Mucosa of stomach (tissue), 1 donor: ENCODE results near the gene FXYD6.
A peak's percentile ranks its signal among the peaks of the same experiment; 100 is the strongest.

ENCODE experiments used
- H3K27me3 ChIP-seq: one replicate; pipeline ENCODE4 v1.7.0; 2013; ENCODE audit warnings: mild to moderate bottlenecking, low read length; ENCODE audit not compliant: control insufficient read depth, insufficient read depth
- H3K36me3 ChIP-seq: one replicate; pipeline ENCODE4 v1.7.0; 2013; ENCODE audit warnings: low read length; ENCODE audit not compliant: control insufficient read depth, insufficient read depth
- H3K4me1 ChIP-seq: one replicate; pipeline ENCODE4 v1.7.0; 2013; ENCODE audit warnings: mild to moderate bottlenecking, low read length; ENCODE audit not compliant: control insufficient read depth, insufficient read depth
- H3K4me3 ChIP-seq: one replicate; pipeline ENCODE4 v1.7.0; 2013; ENCODE audit warnings: low read length
- H3K9ac ChIP-seq: one replicate; pipeline ENCODE4 v1.7.0; 2013; ENCODE audit warnings: mild to moderate bottlenecking, low read length, moderate library complexity
- H3K9me3 ChIP-seq: one replicate; pipeline ENCODE4 v1.7.0; 2013; ENCODE audit warnings: mild to moderate bottlenecking, low read length, moderate library complexity; ENCODE audit not compliant: control insufficient read depth
- donor health status: Pancreatic carcinoma.

Gene FXYD6

GRCh38 chr11:117908959-117909610 lies 32.6 kb upstream of the FXYD6 start:
- no peaks in the 10 kb centered on the region for H3K27me3 ChIP-seq
- H3K4me3 ChIP-seq = no peak overlapping the region
- no peaks in the 10 kb centered on the region for H3K9me3 ChIP-seq
- no peaks in the 10 kb centered on the region for H3K36me3 ChIP-seq
- no peak overlapping the region for H3K9ac ChIP-seq
- peaks cover 10% of the 10 kb centered on the region for H3K4me1 ChIP-seq

DNA sequence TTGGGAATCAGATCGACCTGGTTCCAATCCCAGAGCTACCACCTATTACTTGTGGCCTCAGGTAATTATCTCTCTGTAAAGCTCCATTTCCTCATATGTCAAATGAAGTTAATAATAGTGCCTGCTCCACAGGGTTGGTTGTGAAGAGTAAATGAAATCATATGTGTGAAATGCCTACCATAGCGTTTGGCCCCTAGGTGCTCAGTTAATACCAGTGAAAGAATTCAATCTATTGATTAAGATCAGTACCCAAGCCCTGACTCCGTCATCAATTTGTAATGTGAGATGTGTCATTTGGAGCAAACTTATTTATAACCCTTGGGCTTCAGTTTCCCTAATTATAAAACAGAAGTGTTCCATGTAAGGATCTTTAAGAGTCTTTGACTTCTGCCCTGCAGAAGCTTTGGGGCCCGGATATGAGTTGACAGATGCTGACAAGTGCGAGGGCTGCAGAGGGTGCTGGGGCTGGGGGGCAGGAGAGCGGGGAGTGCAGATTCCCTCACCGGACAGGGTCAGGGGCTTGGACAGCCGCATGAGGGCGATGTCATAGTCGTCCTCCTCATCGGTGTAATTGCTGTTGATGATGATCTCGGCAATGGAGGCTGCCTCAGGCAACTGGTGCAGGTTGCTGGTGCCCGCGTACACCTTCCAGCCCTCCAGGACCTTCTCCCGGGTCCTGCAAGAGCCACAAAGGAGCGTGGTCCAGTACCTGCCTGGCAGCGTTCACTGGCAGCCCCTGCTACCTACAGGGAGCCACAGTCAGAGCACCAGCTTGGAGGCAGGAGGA lies 31.8 kb upstream of the FXYD6 start:
- Histone ChIP-seq H3K36me3 (no peaks in the 10 kb centered on the region), H3K9me3 (no peaks in the 10 kb centered on the region), H3K9ac (no peak overlapping the region), H3K27me3 (no peaks in the 10 kb centered on the region), H3K4me1 (peaks cover 10% of the 10 kb centered on the region), H3K4me3 (no peak overlapping the region)

- peaks cover 10% of the 10 kb centered on the region for H3K4me1 ChIP-seq
- no peaks in the 10 kb centered on the region for H3K27me3 ChIP-seq
- peak overlapping the region; percentile 56 for H3K9ac ChIP-seq
- H3K9me3 ChIP-seq = no peaks in the 10 kb centered on the region
- H3K4me3 ChIP-seq = no peak overlapping the region
- no peaks in the 10 kb centered on the region for H3K36me3 ChIP-seq
Observed at GRCh38 chr11:117907276-117908108, 31.0 kb upstream of the FXYD6 start.

DNA sequence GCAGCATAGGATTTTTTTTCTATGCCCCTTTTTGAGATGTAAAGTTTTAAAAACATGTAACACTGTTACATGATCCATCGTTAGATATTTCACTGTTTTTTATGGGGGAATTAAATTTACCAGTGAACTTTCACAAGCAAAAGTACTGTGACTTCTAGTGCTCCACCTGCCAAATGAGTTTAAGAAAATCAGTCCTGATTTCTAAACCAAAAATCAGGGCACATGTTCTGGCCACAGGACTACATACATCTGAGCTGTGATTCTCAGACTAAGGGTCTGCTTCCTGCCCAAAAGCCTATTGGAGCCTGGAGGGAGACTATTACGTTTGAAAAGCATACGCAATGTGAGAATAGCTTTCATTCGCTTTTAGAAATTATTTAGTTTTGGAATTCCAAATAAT lies 30.3 kb upstream of the FXYD6 start:
- H3K27me3 ChIP-seq = no peaks in the 10 kb centered on the region
- H3K9me3 ChIP-seq = no peaks in the 10 kb centered on the region
- H3K36me3 ChIP-seq = no peaks in the 10 kb centered on the region
- no peak overlapping the region for H3K9ac ChIP-seq
- peaks cover 10% of the 10 kb centered on the region for H3K4me1 ChIP-seq
- no peak overlapping the region for H3K4me3 ChIP-seq

DNA sequence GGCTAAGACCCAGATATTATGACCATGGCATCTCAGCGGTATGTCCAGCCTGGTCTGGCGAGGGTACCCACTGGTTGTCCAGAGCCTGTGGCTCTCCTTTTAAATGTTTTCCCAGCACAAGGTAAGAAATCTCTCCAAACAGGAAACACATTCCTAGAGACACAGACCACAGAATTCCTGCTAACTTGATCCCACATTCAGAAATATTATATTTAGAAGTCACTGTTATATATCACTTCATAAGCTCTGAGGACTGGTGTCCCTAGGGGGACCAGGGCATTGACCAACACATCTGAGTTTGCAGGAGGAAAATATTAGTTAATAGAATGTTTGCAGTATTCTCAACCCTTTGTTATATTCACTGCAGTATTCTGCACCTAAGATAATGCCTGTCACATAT lies 29.7 kb upstream of the FXYD6 start:
- Histone ChIP-seq H3K9ac (no peak overlapping the region), H3K4me3 (no peak overlapping the region), H3K9me3 (no peaks in the 10 kb centered on the region), H3K27me3 (no peaks in the 10 kb centered on the region), H3K4me1 (peaks cover 10% of the 10 kb centered on the region), H3K36me3 (no peaks in the 10 kb centered on the region)

DNA sequence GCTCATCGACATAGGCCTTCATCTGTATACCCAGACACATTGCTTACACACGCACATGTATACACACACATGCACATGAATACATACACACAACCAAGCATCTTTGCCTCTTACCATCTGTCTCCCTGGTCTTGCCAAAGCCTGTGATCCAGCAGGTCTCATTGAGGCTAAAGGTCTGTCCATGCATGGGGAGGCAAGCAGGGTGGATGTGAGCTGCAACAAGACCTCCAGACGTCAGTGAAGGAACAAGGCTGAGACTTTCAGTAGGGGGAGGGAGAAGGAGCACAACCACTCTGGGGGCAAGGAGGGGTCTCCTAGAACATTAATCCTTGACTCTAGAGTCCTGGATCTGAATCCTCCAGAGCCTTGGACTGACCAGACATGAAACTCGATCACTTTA lies 29.1 kb upstream of the FXYD6 start:
- H3K9me3 ChIP-seq = no peaks in the 10 kb centered on the region
- no peaks in the 10 kb centered on the region for H3K36me3 ChIP-seq
- no peaks in the 10 kb centered on the region for H3K27me3 ChIP-seq
- no peak overlapping the region for H3K4me3 ChIP-seq
- H3K4me1 ChIP-seq = peaks cover 10% of the 10 kb centered on the region
- H3K9ac ChIP-seq = no peak overlapping the region

DNA sequence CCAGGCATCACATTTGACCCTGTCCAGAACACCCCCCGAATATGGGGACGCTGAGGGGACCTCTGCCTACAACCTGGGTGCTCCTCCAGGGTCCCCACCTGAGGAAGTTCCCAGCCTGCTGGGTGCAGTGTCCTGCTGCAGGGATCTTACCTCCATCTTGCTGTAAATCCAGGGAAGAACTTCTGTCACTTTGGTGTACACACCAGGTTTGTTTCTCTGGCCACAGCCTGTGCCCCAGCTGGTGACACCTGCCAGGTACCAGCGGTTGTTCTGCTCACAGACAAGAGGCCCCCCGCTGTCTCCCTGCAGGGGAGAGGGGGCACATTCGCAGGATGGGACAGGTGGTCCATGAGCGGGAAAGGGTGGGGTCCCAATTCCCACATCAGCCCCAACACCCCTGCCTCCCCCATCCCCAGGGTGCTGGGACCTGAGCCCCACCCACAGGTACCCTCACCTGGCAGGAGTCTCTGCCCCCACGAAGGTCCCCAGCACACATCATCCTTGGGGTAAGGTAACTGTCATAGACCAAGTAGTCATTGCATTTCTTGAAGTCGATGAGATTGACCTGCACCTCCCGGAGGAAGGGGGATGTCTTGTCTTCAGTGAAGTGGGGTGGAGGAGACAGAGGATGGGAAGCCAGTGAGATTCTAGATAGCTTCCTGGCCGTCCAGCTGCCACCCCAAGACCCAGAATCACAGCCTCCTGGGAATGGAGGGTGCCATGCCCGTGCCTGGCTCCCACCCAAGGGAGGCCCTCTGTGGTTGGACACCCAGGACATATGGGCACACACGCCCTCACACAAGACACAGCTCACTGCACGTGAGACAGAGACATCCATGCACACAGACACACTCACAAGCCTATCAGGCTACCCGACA lies 27.3 kb upstream of the FXYD6 start:
- Histone ChIP-seq H3K9ac (no peak overlapping the region), H3K27me3 (no peaks in the 10 kb centered on the region), H3K4me3 (no peak overlapping the region), H3K4me1 (peaks cover 10% of the 10 kb centered on the region), H3K36me3 (no peaks in the 10 kb centered on the region), H3K9me3 (no peaks in the 10 kb centered on the region)

DNA sequence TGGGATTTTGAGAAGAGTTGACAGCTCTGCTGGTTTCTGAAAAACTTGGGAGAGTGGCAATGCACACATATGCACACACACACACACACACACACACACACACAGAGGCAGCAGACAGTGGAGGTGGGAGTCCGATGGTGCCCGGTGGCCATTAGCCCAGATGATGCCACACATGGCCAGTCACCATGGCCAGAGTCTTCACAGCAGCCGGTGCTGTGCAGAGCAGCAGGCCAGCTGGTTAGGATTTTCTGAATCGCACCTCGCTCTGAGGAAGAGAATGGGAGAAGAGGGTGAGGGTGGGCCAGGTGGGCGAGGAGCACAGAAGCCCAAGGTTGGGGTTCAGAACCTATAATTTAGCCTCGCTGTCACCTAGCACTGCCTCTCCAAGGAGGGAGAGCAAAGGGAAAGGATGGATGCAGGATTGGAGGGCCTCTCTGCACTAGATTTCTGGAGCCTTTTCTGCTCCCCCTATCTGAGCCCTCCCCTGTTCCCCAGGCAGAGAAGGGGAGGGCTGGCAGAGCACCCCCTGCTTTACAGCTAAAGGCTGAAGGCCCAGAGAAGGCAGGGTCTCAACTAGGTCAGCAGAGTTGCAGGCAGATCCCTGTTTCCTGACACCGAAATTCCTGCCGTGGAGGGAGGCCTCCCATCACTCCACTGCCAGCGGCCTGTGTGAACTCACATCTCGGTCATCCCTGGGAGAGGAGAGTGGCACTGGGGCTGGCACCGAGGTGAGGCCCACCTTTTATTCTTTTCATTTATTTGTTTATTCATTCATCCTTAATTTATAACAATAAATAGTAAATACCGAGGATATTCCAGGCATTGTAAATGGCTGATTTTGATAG lies 25.8 kb upstream of the FXYD6 start:
- H3K4me1 ChIP-seq = no peaks in the 10 kb centered on the region
- H3K36me3 ChIP-seq = no peaks in the 10 kb centered on the region
- H3K9ac ChIP-seq = no peak overlapping the region
- no peak overlapping the region for H3K4me3 ChIP-seq
- no peaks in the 10 kb centered on the region for H3K9me3 ChIP-seq
- no peaks in the 10 kb centered on the region for H3K27me3 ChIP-seq

DNA sequence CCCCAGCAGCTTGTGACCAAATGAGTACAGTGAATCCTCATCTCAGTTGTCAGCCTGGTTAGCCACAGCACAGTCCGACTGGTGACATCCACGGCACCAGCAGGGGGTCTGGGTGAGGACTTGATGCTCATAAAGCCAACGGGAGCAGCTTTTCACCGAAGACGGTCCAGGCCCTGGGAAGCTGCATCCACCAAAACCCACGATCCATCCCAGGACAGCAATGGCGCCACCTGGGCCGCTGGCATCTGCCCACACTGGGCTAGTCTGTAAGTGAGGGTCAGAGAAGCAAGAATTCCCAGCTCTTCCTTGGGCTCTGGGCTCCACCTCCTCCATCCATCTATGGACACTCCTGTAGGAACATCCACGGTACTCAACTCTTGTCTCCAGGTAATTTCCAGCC lies 25.1 kb upstream of the FXYD6 start:
- Histone ChIP-seq H3K4me3 (no peak overlapping the region), H3K9me3 (no peaks in the 10 kb centered on the region), H3K4me1 (no peaks in the 10 kb centered on the region), H3K27me3 (peaks cover 3% of the 10 kb centered on the region), H3K36me3 (no peaks in the 10 kb centered on the region), H3K9ac (no peak overlapping the region)

- no peaks in the 10 kb centered on the region for H3K9me3 ChIP-seq
- peaks cover 3% of the 10 kb centered on the region for H3K27me3 ChIP-seq
- no peaks in the 10 kb centered on the region for H3K4me1 ChIP-seq
- no peak overlapping the region for H3K9ac ChIP-seq
- no peaks in the 10 kb centered on the region for H3K36me3 ChIP-seq
- no peak overlapping the region for H3K4me3 ChIP-seq
Observed at GRCh38 chr11:117900720-117901440, 24.4 kb upstream of the FXYD6 start.
